Measurements from ENCODE around the gene ME2. TPM values are rescaled to one million over a fixed set of nuclear protein-coding genes. Genes with fewer than 3 reads are reported as not detected.

The ME2 gene
- total and polyA plus RNA-seq, 9 of the 15 experiments (the other 6 are each of a cell fraction or from before 2014, with no cell fraction given) = 12.3 to 54.4 (median 36.2) TPM

GRCh38 chr18:50879302-50880118 lies 592 bp downstream of the ME2 start (continued):
- TF ChIP-seq E2F8 (IDR thresholded peaks at IDR 0.05; ENCODE audit: low read depth, partially characterized antibody) (no peak), ELK1 (CRISPR knock-in tag; IDR thresholded peaks at IDR 0.05) (no peak), SETDB1 (IDR thresholded peaks at IDR 0.05; ENCODE audit: low read length) (no peak), U2AF2 (optimal IDR thresholded peaks at IDR 0.05; ENCODE audit: low read depth, low read length) (no peak), SMC3 (conservative IDR thresholded peaks at IDR 0.05; ENCODE audit: insufficient read depth, low read depth, low read length) (no peak), MYC (IDR thresholded peaks at IDR 0.05; ENCODE audit: low read depth, low read length) (no peak), MYC (CRISPR knock-in tag; IDR thresholded peaks at IDR 0.05; ENCODE audit: borderline replicate concordance, low read depth) (no peak), NONO (IDR thresholded peaks at IDR 0.05; ENCODE audit: low read depth in 2 of 2, low read length in 1 of 2) (peak in 1 of 2 experiments; percentile 6; a peak in 1 of 4 replicates), POLR2AphosphoS5 (IDR thresholded peaks at IDR 0.05; ENCODE audit: control insufficient read depth, insufficient read depth, low read depth, low read length) (no peak), RBFOX2 (IDR thresholded peaks at IDR 0.05; ENCODE audit: low read depth, low read length) (peak; percentile 3; the same call in 1 of the 2 replicates), RAD51 (IDR thresholded peaks at IDR 0.05; ENCODE audit: borderline replicate concordance, low read depth) (no peak), HNRNPH1 (optimal IDR thresholded peaks at IDR 0.05; ENCODE audit: low read depth, low read length) (no peak)
- TF ChIP-seq, protein P1, sequence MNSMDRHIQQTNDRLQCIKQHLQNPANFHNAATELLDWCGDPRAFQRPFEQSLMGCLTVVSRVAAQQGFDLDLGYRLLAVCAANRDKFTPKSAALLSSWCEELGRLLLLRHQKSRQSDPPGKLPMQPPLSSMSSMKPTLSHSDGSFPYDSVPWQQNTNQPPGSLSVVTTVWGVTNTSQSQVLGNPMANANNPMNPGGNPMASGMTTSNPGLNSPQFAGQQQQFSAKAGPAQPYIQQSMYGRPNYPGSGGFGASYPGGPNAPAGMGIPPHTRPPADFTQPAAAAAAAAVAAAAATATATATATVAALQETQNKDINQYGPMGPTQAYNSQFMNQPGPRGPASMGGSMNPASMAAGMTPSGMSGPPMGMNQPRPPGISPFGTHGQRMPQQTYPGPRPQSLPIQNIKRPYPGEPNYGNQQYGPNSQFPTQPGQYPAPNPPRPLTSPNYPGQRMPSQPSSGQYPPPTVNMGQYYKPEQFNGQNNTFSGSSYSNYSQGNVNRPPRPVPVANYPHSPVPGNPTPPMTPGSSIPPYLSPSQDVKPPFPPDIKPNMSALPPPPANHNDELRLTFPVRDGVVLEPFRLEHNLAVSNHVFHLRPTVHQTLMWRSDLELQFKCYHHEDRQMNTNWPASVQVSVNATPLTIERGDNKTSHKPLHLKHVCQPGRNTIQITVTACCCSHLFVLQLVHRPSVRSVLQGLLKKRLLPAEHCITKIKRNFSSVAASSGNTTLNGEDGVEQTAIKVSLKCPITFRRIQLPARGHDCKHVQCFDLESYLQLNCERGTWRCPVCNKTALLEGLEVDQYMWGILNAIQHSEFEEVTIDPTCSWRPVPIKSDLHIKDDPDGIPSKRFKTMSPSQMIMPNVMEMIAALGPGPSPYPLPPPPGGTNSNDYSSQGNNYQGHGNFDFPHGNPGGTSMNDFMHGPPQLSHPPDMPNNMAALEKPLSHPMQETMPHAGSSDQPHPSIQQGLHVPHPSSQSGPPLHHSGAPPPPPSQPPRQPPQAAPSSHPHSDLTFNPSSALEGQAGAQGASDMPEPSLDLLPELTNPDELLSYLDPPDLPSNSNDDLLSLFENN (IDR thresholded peaks at IDR 0.05; ENCODE audit: low read depth in 2 of 2, low read length in 2 of 2) = no peak
- TF ChIP-seq, protein P2, sequence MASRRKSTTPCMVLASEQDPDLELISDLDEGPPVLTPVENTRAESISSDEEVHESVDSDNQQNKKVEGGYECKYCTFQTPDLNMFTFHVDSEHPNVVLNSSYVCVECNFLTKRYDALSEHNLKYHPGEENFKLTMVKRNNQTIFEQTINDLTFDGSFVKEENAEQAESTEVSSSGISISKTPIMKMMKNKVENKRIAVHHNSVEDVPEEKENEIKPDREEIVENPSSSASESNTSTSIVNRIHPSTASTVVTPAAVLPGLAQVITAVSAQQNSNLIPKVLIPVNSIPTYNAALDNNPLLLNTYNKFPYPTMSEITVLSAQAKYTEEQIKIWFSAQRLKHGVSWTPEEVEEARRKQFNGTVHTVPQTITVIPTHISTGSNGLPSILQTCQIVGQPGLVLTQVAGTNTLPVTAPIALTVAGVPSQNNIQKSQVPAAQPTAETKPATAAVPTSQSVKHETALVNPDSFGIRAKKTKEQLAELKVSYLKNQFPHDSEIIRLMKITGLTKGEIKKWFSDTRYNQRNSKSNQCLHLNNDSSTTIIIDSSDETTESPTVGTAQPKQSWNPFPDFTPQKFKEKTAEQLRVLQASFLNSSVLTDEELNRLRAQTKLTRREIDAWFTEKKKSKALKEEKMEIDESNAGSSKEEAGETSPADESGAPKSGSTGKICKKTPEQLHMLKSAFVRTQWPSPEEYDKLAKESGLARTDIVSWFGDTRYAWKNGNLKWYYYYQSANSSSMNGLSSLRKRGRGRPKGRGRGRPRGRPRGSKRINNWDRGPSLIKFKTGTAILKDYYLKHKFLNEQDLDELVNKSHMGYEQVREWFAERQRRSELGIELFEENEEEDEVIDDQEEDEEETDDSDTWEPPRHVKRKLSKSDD (conservative IDR thresholded peaks at IDR 0.05; ENCODE audit: low read length) = no peak
- TF ChIP-seq, protein P3, sequence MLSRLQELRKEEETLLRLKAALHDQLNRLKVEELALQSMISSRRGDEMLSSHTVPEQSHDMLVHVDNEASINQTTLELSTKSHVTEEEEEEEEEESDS (CRISPR knock-in tag; IDR thresholded peaks at IDR 0.05) = no peak

Data from K562 (cell line).